ENCODE measurements around the gene APBB2. TPM values are rescaled to one million over a fixed set of nuclear protein-coding genes. Genes with fewer than 3 reads are reported as not detected.
A peak's percentile ranks its signal among the peaks of the same experiment; 100 is the strongest.

APBB2 gene
- 100 to 1,000 TPM in 1 of 4 donors, 10 to 100 TPM in 3; 53.4 to 101 (median 54.3) TPM for polyA plus RNA-seq (ENCODE audit: insufficient read length in 4 of 4)

DNA sequence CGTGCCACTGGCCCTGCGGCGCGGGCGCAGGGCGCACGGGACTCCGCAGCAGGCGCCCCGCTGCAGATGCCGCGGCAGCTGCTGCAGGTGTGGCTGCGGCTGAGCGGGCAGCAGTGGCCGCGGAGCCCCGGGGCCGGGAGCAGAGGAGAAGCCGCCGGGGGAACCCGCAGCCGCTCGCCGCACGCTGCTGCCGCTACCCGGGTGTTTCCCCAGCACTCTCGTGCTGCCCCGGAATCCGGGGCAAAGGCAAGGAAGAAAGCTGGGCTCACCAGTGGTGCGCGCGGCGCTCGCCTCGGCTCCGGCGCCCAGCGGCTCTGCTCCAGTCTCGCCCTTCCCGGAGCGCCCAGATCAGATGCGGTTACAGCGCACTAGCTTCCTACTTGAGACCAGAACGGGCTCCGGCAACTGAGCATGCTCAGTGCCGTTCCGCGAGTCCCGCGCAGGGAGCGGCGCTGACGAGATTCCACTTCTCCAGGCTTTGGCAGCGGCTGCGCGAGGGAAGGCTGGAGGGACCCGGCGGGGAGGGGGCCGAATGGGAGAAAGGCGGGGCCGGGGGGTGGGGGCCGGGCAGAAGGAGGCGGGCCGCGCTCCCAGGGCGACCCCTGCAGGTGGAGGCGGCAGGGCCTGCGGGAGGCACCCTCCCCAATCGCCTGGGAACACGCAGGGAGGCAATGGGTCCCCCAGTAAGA, at the start of gene APBB2:
APBB2 (minus strand) TSS at position 407 of the 689 bp plus-strand sequence. CDS start 181,288 bp downstream, outside the sequence.
- peak; percentile 93 to 95 (median 94) for DNase-seq (ENCODE audit: low read depth in 4 of 4, low spot score in 3 of 4)

DNA sequence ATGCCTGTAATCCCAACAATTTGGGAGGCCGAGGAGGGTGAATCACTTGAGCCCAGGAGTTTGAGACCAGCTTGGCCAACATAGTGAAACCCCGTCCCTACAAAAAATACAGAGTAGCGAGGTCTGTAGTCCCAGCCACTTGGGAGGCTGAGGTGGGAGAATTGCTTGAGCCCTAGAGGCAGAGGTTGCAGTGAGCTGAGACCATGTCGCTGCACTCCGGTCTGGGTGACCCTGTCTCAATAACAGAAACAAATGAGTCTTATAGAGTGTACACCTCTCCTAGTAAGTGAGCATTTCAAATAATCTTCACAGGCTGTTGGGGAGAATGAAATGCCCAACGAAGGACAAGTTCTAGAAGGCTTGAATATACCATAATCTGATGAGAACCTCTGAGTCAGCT, 47.9 kb upstream of the APBB2 start:
- no peak for DNase-seq (ENCODE audit: low read depth in 4 of 4, low spot score in 3 of 4)

DNA sequence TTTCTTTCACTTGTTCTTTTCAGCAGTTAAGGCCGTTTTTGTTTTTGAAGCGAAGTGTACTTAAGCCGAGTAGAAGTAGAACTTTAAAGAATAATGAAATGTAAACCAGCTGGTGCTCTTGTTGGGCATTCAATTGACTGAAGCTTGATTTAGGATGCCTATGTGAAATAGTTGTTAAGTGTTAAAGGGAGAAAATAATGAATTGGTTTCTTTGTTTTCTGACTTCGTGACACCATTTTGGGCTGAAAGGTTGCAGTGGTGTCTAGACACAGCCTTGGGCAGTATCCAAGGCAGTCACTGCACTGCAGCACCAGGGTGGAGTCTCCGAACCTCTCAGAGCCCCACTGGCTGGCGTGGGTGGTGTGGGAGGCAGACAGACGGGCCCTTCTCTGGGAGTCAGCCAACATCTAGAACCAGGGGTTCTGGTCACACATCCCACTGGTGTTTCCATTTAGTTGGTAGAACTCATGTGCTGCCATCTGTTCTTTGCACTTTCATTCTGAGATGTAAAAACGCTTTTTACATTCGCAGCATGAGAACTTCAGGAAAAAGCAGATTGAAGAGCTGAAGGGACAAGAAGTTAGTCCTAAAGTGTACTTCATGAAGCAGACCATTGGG, 45.9 kb upstream of the APBB2 start:
- no peak for DNase-seq (ENCODE audit: low read depth in 4 of 4, low spot score in 3 of 4)

DNA sequence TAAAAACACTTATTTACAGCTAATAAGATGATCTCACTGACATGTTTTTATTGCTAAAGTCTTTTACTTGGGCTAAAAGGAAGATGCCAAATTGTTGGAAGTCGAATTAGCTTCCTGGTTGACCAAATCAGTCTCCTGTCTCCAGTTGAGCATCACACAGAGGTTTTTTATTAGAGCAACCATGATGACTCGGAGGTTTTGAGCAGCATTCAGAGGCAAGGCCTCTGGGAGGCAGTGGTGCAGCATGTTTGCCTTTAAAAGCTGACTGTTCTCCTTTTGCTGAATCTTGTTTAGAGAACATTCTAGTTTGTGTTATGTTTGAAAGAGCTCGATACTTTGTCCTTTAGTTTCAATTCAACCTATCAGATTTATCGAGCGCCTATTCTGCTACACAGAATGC, 44.4 kb upstream of the APBB2 start:
- DNase-seq (ENCODE audit: low read depth in 4 of 4, low spot score in 3 of 4): no peak

DNA sequence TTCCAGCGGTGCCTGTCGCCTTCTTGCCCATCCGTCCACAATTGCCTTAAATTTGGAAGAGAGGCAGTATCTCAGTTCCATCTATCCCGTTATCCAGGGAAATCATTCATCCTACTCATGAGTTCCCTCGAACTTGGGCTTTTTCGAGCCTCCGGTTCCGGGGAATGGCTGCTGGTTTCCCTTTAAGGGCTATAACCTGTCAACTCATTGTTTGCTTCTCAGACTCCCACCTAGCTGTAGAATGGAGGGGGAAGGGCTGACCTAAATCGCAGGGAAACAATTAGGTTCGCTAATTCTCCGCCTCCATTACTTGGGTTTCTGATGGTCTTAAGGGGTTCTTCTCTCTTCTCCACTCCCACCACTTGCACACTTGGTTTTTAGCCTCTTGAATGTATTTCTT, 43.6 kb upstream of the APBB2 start:
- no peak for DNase-seq (ENCODE audit: low read depth in 4 of 4, low spot score in 3 of 4)

DNA sequence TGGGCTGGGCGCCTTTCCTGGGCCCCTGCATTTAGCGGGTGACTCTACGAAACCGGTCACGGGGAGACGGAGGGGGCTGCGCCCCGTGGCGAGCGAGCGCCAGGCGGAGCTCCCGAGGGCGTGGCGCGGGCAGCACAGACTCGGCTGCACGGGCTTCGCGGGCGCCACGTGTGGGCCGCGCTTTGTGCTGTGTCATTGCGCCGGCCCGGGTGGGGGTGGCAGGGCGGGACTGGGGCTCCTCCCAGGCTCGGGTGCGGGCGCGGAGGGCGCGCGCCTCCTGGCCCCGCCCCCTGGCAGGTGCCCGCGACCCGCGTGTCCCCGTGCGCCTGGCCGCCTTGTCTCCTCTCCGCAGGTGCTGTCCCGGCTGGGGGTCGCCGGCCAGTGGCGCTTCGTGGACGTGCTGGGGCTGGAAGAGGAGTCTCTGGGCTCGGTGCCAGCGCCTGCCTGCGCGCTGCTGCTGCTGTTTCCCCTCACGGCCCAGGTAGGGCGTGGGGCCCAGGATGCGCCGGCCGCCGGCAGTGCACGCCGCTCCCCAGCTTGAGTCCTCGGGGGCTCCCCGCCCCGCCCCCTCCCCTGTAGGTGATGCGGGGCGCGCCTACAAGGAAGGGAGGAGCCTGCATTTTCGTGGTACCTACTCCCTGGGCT, 43.0 kb upstream of the APBB2 start:
- DNase-seq (ENCODE audit: low read depth in 4 of 4, low spot score in 3 of 4): no peak

DNA sequence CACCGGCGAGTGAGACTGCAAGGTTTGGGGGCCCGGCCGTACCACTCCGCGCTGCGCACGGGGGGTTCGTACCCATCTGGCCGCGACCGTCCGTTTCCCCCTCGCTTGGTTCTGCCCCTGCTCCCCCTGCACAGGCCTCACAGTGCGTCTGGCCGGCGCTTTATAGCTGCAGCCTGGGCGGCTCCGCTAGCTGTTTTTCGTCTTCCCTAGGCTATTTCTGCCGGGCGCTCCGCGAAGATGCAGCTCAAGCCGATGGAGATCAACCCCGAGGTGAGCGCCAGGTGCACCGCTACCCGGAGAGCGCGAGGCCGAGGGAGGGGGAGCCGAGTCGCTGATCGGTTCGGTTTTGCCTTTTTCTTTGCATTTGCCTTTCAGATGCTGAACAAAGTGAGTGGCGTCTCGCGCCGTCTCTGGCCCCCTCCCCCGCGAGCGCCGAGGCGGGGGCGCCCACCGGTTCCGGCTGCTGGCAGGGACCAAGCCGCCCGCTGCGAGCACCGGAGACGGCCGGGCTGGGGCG, 42.5 kb upstream of the APBB2 start, which contains the start of gene UCHL1:
UCHL1 (plus strand) TSS at position 189 of the 517 bp plus-strand sequence; CDS start at position 238, 49 bp downstream.
- peak in 2 of 4 donors; percentile 57 to 75 for DNase-seq (ENCODE audit: low read depth in 4 of 4, low spot score in 3 of 4)

DNA sequence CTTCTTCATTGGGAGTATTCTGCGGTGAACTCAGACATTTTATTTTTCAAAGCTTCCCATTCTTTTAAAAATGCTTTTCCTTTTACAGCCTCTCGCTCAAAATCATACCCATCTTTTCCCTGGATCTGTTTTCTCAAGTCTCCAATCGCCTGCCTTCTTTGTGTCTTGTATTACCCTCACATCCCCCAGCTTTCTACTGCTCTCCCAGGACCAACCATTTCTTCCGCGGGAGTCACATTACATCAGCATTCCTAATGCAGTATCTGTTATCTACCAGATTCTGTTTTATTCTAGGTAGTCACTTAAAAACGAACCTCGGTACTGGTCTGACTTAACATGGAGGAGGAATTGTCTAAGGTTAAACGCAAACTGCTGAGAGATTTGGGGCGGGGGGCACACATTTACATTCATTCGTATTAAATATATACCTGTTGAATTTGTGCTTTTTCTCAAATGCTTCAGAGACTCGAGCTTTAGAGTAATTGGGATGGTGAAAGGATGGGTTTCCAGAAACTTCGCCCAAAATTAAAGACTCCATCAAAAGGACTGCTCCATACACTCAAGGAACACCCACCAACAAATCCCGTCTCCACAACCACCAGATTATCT, 41.9 kb upstream of the APBB2 start:
- no peak for DNase-seq (ENCODE audit: low read depth in 4 of 4, low spot score in 3 of 4)

DNA sequence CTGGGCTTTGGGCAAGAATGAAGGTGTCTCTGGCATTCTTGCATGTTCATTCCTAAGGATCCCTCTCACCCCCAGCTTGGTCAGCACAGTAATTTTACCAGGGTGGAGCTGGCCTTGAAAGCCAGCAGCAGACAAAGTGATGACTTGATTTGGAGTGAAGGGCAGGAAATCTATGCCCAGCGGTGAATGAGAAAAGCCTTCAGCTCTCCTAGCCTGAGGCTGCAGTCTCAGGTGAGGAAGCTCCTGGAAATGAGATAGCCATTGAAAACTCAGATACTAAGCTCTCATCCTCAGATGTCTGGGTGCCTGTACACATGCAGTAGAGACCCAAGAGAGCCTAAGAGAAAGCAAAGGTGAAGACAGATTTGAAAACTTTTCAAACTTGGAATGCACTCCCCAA, 31.6 kb upstream of the APBB2 start:
- DNase-seq (ENCODE audit: low read depth in 4 of 4, low spot score in 3 of 4): no peak

DNA sequence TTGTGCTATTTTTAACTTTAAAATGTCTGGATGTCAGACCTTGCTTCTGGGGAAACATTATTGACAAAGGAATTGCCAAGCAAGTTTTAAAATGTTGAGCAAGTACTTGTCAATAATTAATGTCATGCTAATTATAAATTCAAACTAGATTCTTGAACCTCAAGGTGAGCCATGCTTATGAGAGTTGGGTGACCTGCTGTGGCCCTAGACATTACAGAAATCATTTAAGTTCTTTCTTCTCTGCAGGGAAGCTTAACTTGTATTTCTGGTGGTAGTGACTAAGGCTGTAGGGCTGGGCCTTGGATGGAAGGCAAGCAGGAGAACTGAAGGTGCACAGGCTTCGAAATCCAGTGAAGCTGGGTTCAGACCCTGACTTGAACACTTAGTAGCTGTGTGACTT, 27.6 kb upstream of the APBB2 start:
- no peak for DNase-seq (ENCODE audit: low read depth in 4 of 4, low spot score in 3 of 4)

DNA sequence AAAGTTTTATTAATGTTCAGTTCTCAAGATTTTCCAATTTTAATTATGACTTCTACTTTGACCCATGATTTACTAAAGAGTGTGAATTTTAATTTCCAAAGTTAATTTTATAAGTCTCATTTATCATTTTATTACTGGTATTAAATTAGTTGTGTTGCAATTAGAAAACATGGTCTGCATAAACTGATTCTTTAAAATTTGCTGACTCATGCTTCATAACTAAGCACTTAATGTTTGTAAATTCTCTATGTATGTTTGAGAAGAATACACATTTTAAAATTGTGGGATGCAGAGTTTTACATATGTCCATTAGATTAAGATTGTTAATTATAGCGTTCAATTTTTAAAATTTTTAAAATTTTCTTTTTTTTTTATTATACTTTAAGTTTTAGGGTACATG, 22.2 kb upstream of the APBB2 start:
- DNase-seq (ENCODE audit: low read depth in 4 of 4, low spot score in 3 of 4): no peak

DNA sequence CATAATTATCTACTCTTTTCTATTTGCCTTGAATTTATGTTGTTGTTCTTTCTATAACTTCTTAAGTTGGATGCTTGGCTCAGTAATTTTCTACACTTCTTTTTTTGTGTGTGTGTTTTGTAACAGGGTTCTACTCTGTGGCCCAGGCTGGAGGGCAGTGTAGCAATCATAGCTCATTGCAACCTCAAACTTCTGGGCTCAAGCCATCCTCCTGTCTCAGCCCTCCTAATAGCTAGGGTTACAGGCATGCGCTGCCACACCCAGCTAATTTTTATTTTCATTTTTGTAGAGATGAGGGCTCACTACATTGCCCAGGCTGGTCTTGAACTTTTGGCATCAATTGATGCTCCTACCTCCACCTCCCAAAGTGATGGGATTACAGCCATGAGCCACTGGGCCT, 21.7 kb upstream of the APBB2 start:
- no peak for DNase-seq (ENCODE audit: low read depth in 4 of 4, low spot score in 3 of 4)

DNA sequence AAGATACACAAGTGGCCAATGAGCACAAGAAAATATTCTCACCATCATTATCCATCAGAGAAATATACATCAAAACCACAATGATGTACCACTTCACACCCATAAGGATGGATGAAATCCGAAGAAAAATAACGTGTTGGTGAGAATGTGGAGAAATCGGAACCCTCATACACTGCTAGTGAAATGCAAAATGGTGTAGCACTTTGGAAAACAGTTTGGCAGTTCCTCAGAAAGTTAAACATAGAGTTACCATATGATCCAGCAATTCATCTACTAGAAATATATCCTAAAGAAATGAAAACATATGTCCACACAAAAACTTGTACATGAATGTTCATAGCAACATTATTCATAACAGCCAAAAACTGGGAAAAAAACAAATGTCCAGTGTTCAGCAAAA, 18.5 kb upstream of the APBB2 start:
- DNase-seq (ENCODE audit: low read depth in 4 of 4, low spot score in 3 of 4): no peak

DNA sequence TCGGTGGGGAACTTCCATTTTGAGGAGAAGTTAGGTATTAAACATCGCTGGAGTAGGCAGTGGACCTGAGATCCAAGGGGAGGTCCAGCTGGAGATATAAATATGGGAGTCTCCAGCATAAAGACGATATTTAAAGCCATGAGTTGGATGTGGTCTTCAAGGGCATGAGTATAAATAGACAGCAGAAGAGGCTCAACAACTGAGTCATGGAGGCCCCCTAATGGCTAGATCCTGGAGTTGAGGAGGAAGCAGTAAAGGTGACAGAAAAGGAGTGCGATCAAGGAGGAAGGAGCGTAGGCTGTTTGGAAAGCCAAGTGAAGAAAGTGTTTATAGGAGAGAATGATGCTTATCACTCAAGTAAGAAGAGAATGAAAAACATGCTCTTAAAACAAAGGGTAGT, 18.1 kb upstream of the APBB2 start:
- no peak for DNase-seq (ENCODE audit: low read depth in 4 of 4, low spot score in 3 of 4)

DNA sequence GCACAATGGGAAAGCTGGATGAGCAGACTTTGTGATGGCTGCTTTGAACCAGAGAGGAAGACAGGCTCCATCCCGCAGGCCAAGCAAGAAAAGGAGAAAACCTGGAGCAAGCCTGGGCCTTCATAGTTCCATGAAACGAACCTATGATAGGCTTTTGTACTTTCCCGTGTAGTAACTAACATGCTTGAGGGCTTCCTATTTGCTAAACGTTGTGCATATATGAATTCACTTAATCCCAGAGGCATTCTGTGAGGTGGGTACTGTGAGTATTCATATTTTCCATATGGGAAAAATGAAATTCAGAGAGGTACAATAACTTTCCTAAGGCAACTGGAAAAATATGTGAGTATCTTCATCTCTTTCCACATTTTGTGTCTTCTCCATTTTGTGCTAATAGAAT, 13.6 kb upstream of the APBB2 start:
- no peak for DNase-seq (ENCODE audit: low read depth in 4 of 4, low spot score in 3 of 4)

DNA sequence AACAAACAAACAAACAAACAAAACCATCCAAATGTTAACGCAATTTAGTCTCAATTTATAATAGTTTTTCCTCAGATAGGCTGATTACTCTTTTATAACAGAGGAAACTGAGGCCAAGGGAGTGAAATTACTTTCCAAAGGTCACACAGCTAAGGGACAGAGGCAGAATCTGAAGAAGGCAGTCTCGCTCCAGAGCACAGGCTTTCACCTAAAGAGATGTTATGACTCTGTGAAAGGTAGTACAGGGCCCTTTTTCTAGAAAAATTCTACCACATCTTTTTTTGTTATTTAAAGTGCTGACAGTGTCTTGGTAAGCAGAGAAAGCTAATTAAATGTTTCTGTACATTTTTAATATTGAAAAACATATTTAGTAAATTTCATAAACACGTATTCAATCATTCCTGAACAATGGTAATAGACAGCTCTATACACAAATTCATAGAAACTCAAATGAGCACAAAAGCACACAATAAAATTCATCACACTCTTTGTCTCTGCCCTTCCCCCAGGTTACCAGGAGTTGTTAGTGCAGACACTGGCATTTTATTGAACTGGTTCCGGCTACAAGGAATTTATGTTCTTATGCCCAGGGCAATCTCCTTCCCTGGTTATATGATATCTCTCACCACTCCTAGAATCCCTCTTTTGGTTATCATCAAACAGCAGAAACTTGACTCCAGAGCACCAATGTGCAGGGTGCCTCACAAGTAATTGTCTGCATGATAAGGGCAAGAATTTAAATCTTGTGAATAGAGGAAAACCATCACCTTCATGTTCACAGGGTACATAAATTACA, 7.7 kb upstream of the APBB2 start:
- DNase-seq (ENCODE audit: low read depth in 4 of 4, low spot score in 3 of 4): no peak

DNA sequence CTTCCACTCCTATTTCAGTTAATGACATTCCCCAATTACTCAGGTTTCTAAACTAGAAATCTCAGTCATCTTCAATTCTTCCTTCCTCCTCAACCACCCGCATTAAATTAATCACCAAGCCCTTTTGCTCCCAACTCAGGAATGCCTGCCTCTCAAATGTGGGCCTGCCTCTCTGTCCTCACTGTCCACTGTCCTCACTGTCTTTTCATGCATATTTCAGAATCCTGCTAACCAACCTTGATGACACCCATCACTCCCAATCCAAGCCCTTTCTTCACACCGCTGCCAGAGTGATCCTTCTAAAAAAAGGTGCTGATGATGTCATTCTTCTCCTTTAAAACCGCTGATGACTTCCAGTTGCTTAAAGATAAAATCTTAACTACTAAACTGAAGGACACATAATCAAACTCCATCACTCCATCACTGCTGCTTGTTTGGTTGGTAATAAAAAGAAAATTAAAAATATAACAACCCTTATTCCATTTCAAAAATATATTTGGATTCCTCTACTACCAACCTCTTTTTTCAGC, 5.1 kb upstream of the APBB2 start:
- DNase-seq (ENCODE audit: low read depth in 4 of 4, low spot score in 3 of 4): no peak

DNA sequence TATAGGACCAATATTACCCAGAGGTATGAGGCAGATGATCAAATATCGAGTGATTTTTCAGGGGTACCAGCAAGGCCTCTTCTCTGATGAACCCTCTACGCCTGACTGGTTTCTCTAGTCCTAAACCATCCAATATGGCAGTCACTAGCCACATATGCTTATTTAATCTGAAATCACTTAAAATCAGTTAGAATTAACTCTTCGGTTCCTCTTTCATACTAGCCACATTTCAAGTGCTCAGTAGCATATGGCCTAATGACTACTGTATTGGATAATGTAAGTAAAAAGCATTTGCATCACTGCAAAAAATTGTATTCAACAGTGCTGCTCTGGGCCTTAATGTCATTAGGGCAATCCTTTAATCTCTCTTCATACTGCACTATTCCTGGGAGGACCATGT, 4.4 kb upstream of the APBB2 start:
- no peak for DNase-seq (ENCODE audit: low read depth in 4 of 4, low spot score in 3 of 4)

DNA sequence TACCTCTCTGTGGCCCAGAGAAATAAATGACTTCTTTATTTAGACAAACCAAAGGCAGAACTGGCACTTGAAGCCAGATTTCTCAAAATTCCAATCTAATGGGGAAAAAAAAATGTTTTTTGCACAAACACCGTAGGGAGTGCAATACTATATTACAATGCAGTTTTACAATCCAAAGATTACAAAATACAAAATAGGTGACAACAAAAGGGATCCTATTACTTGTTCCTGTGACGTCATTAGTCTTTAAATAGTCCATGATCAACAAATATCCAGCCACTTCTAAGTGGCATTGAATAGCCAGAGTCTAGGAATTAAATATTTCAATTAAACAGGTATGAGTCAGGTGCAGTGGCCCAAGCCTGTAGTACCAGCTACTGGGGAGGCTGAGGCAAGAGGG, 3.0 kb upstream of the APBB2 start:
- DNase-seq (ENCODE audit: low read depth in 4 of 4, low spot score in 3 of 4): no peak

DNA sequence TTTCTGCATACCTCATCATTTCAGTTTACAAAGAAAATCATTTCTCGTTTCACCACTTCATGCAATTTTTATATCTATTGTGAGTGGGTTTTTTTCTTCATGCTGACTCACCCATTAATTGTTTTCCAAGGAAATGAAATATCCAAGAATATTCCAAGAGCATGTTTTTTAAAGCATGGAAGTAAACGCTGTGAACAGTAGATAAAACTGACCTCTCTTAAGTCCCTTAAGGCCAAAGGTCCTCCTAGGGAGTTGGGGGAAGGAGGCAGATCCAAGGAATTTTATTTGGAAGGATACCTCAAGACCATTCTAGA, 2.6 kb upstream of the APBB2 start:
- no peak for DNase-seq (ENCODE audit: low read depth in 4 of 4, low spot score in 3 of 4)
